Renal cortex interstitium (tissue), 15 donors: ENCODE results near the gene SMPD1. TPM values are rescaled to one million over a fixed set of nuclear protein-coding genes. Genes with fewer than 3 reads are reported as not detected.

ENCODE experiments used
- DNase-seq, 11 donors: peaks; one replicate each; pipeline ENCODE4 v3.0.0-alpha.2; 2013; ENCODE audit warnings: low read depth in 9 of 11, low spot score in 4 of 11; ENCODE audit errors: extremely low read depth in 1 of 11
- long read RNA-seq, 16 experiments: transcript quantifications; one replicate each; lab custom pipeline, GENCODE V29; 2026
- polyA plus RNA-seq, 3 donors: library from polyadenylated mRNA; unstranded; fragments of 120-200 nt; gene quantifications; one replicate each; pipeline ENCODE4 v1.2.1, GENCODE V29; 2013; ENCODE audit not compliant: insufficient read length in 3 of 3

SMPD1 gene
- polyA plus RNA-seq, result 10 to 100 TPM; 27.9 to 35.1 (median 34.3) TPM
- long read RNA-seq, donor 1, partial matches to known transcripts, result 0 of 3 reads
- long read RNA-seq, donor 1, other reads (novel, unspliced or antisense), result 0 of 3 reads
- long read RNA-seq, donor 2, transcript SMPD1-201 (6 exons, 2,452 nt), result major isoform, 5 of 5 reads
- long read RNA-seq, donor 2, partial matches to known transcripts, result 0 of 5 reads
- long read RNA-seq, donor 2, other reads (novel, unspliced or antisense), result 0 of 5 reads
- long read RNA-seq, donor 3, transcript SMPD1-201 (6 exons, 2,452 nt), result major isoform, 8 of 8 reads
- long read RNA-seq, donor 3, partial matches to known transcripts, result 0 of 8 reads
- long read RNA-seq, donor 3, other reads (novel, unspliced or antisense), result 0 of 8 reads
- long read RNA-seq, donor 4, transcript SMPD1-201 (6 exons, 2,452 nt), result major isoform, 5 of 7 reads
- long read RNA-seq, donor 4, partial matches to known transcripts, result 0 of 7 reads
- long read RNA-seq, donor 4, other reads (novel, unspliced or antisense), result 0 of 7 reads
- long read RNA-seq, donor 5, result 0 reads
- long read RNA-seq, donor 6, transcript SMPD1-201 (6 exons, 2,452 nt), result major isoform, 8 of 8 reads
- long read RNA-seq, donor 6, partial matches to known transcripts, result 0 of 8 reads
- long read RNA-seq, donor 6, other reads (novel, unspliced or antisense), result 0 of 8 reads
- long read RNA-seq, donor 7, transcript SMPD1-201 (6 exons, 2,452 nt), result major isoform, 5 of 5 reads
- long read RNA-seq, donor 7, partial matches to known transcripts, result 0 of 5 reads
- long read RNA-seq, donor 7, other reads (novel, unspliced or antisense), result 0 of 5 reads
- long read RNA-seq, donor 8, transcript SMPD1-201 (6 exons, 2,452 nt), result major isoform, 15 of 15 reads
- long read RNA-seq, donor 8, partial matches to known transcripts, result 0 of 15 reads
- long read RNA-seq, donor 8, other reads (novel, unspliced or antisense), result 0 of 15 reads
- long read RNA-seq, donor 9, partial matches to known transcripts, result 0 of 7 reads
- long read RNA-seq, donor 9, other reads (novel, unspliced or antisense), result 0 of 7 reads
- long read RNA-seq, donor 10, transcript SMPD1-201 (6 exons, 2,452 nt), result major isoform, 7 of 8 reads
- long read RNA-seq, donor 10, partial matches to known transcripts, result 0 of 8 reads
- long read RNA-seq, donor 10, other reads (novel, unspliced or antisense), result 0 of 8 reads
- long read RNA-seq, donor 11, transcript SMPD1-201 (6 exons, 2,452 nt), result major isoform, 7 of 8 reads
- long read RNA-seq, donor 11, partial matches to known transcripts, result 0 of 8 reads
- long read RNA-seq, donor 11, other reads (novel, unspliced or antisense), result 0 of 8 reads
- long read RNA-seq, donor 12, partial matches to known transcripts, result 0 of 4 reads
- long read RNA-seq, donor 12, other reads (novel, unspliced or antisense), result 0 of 4 reads
- long read RNA-seq, donor 13, result 0 reads
- long read RNA-seq, donor 14, transcript SMPD1-201 (6 exons, 2,452 nt), result major isoform, 7 of 9 reads
- long read RNA-seq, donor 14, partial matches to known transcripts, result 0 of 9 reads
- long read RNA-seq, donor 14, other reads (novel, unspliced or antisense), result 0 of 9 reads
- long read RNA-seq, donor 15, transcript SMPD1-201 (6 exons, 2,452 nt), result major isoform, 6 of 7 reads
- long read RNA-seq, donor 15, partial matches to known transcripts, result 0 of 7 reads
- long read RNA-seq, donor 15, other reads (novel, unspliced or antisense), result 0 of 7 reads
- long read RNA-seq, donor 16, transcript SMPD1-201 (6 exons, 2,452 nt), result major isoform, 18 of 20 reads
- long read RNA-seq, donor 16, partial matches to known transcripts, result 0 of 20 reads
- long read RNA-seq, donor 16, other reads (novel, unspliced or antisense), result 0 of 20 reads

- DNase-seq, result peak; percentile 69 to 87 (median 81)
Observed at GRCh38 chr11:6389905-6390717, at the start of gene SMPD1. Gene SMPD1, plus strand, starts transcription at chr11:6390474. Its CDS starts 125 bp downstream, at chr11:6390599.

GRCh38 chr11:6345366-6345765 lies 44.9 kb upstream of the SMPD1 start:
- no peak for DNase-seq

- no peak for DNase-seq
Observed at GRCh38 chr11:6350043-6350442, 40.2 kb upstream of the SMPD1 start.

GRCh38 chr11:6350486-6350885 lies 39.8 kb upstream of the SMPD1 start:
- no peak for DNase-seq

GRCh38 chr11:6351782-6352382 lies 38.4 kb upstream of the SMPD1 start:
- DNase-seq, result no peak

- peak; percentile 34 to 65 (median 45) for DNase-seq
Observed at GRCh38 chr11:6353367-6353987, 36.8 kb upstream of the SMPD1 start.

GRCh38 chr11:6354651-6355485 lies 35.4 kb upstream of the SMPD1 start:
- no peak for DNase-seq

- DNase-seq, result no peak
Observed at GRCh38 chr11:6356503-6357055, 33.7 kb upstream of the SMPD1 start.

- no peak for DNase-seq
Observed at GRCh38 chr11:6357222-6357621, 33.1 kb upstream of the SMPD1 start.

GRCh38 chr11:6360183-6360582 lies 30.1 kb upstream of the SMPD1 start:
- no peak for DNase-seq

GRCh38 chr11:6362185-6362872 lies 27.9 kb upstream of the SMPD1 start:
- no peak for DNase-seq

- DNase-seq, result peak in 9 of 11 donors; percentile 39 to 60 (median 57)
Observed at GRCh38 chr11:6362873-6363678, 27.2 kb upstream of the SMPD1 start.

- DNase-seq, result no peak
Observed at GRCh38 chr11:6365659-6366058, 24.6 kb upstream of the SMPD1 start.

- DNase-seq, result no peak
Observed at GRCh38 chr11:6371825-6372224, 18.4 kb upstream of the SMPD1 start.
